HCT116 (cell line): ENCODE data around the gene DVL1. TPM values are rescaled to one million over a fixed set of nuclear protein-coding genes. Genes with fewer than 3 reads are reported as not detected.
A peak's percentile ranks its signal among the peaks of the same experiment; 100 is the strongest.

ENCODE experiments used
- ATAC-seq: fragments of 200-7000 bp; cut with Tn5 transposase; 2 replicates; pipeline ENCODE4 v1.9.1; 2020; ENCODE audit warnings: mild to moderate bottlenecking, moderate library complexity
- BruUV-seq: library from RNA; stranded (reverse); fragments of 400-500 nt; replicated peaks from 2 replicates; lab custom pipeline; 2021; lab: Mats Ljungman, UMichigan
- CTCF ChIA-PET: fragments of 300-600 bp; sonication (Branson Sonifier 250); formaldehyde crosslinking; loops from one replicate; lab custom pipeline; 2021; ENCODE audit warnings: antibody characterized with exemption; lab: Charles Lee
- POLR2A ChIA-PET: fragments of 300-600, 350-600 bp; sonication (Branson Sonifier 250); formaldehyde crosslinking; loops from one replicate; lab custom pipeline; 2021; ENCODE audit warnings: antibody characterized with exemption; lab: Charles Lee
- RAD21 ChIA-PET, 2 experiments: fragments of 300-600 bp; sonication (Branson Sonifier 250); formaldehyde crosslinking; loops; one replicate each; lab custom pipeline; 2023; ENCODE audit warnings: low total read pairs in 2 of 2; ENCODE audit not compliant: uncharacterized antibody in 2 of 2, unreplicated experiment in 2 of 2, low non-redundant PET in 1 of 2; lab: Charles Lee
- DNase-seq: peaks from one replicate; pipeline ENCODE4 v3.0.0-alpha.2; 2010; ENCODE audit warnings: low read depth, low spot score
- H2AFZ ChIP-seq: fragments of 200-600 bp; shearing (Covaris generic), sonication (generic); 2 replicates; pipeline ENCODE4 v1.6.1; 2017; ENCODE audit warnings: low read depth, mixed run types, mixed read lengths, antibody characterized with exemption, low read length; ENCODE audit not compliant: poor library complexity, severe bottlenecking
- H3K27ac ChIP-seq: 2 replicates; pipeline ENCODE4 v1.5.1; 2012; ENCODE audit warnings: low read depth, low read length
- H3K27me3 ChIP-seq: fragments of 200-600 bp; sonication (generic); 2 replicates; pipeline ENCODE4 v1.6.1; 2016; ENCODE audit warnings: mixed run types, low read length, mixed read lengths; ENCODE audit not compliant: insufficient read depth
- H3K36me3 ChIP-seq, 2 experiments: fragments of 200-500 bp in 1 of 2; fragments of 200-600 bp in 1 of 2; sonication (Bioruptor generic) in 1 of 2; sonication (generic) in 1 of 2; 2 replicates each; pipeline versions ENCODE4 v1.5.1 to v1.6.1; 2014 to 2016; ENCODE audit warnings: low read length in 2 of 2, inconsistent platforms in 1 of 2, mixed read lengths in 1 of 2, mixed run types in 1 of 2; ENCODE audit not compliant: insufficient read depth in 2 of 2, control insufficient read depth in 1 of 2
- H3K4me1 ChIP-seq, 2 experiments: fragments of 200-600 bp in 1 of 2; sonication (generic) in 1 of 2; 2 replicates each; pipeline versions ENCODE4 v1.5.1 to v1.6.1; 2012 to 2017; ENCODE audit warnings: low read length in 2 of 2, inconsistent platforms in 1 of 2, mild to moderate bottlenecking in 1 of 2, mixed read lengths in 1 of 2, mixed run types in 1 of 2, moderate library complexity in 1 of 2; ENCODE audit not compliant: insufficient read depth in 2 of 2, control insufficient read depth in 1 of 2
- H3K4me2 ChIP-seq: fragments of 200-600 bp; sonication (generic); 2 replicates; pipeline ENCODE4 v1.6.1; 2017; ENCODE audit warnings: mixed run types, low read length, mixed read lengths
- H3K4me3 ChIP-seq, 2 experiments: fragments of 200-600 bp in 1 of 2; sonication (generic) in 1 of 2; replicated peaks in 1 of 2; 2 replicates each; pipeline ENCODE4 v1.5.1; 2011 to 2016; ENCODE audit warnings: low read length in 2 of 2, control low read depth in 1 of 2, low read depth in 1 of 2, mild to moderate bottlenecking in 1 of 2, mixed read lengths in 1 of 2, mixed run types in 1 of 2
- H3K79me2 ChIP-seq: fragments of 200-600 bp; sonication (generic); 2 replicates; pipeline ENCODE4 v1.6.1; 2017; ENCODE audit warnings: mild to moderate bottlenecking, mixed run types, low read length, moderate library complexity, mixed read lengths; ENCODE audit not compliant: insufficient read depth
- H3K9ac ChIP-seq: fragments of 200-600 bp; sonication (generic); 2 replicates; pipeline ENCODE4 v1.6.1; 2016; ENCODE audit warnings: low read length, mixed read lengths
- H3K9me2 ChIP-seq: fragments of 200-600 bp; sonication (generic), shearing (Covaris generic); 2 replicates; pipeline ENCODE4 v1.6.1; 2017; ENCODE audit warnings: mixed run types, mild to moderate bottlenecking, moderate library complexity; ENCODE audit not compliant: insufficient read depth
- H3K9me3 ChIP-seq, 2 experiments: fragments of 200-500 bp in 1 of 2; fragments of 200-600 bp in 1 of 2; sonication (Bioruptor generic) in 1 of 2; sonication (generic) in 1 of 2; 2 replicates each; pipeline ENCODE4 v1.6.1; 2014 to 2017; ENCODE audit warnings: low read length in 2 of 2, mixed read lengths in 2 of 2, inconsistent platforms in 1 of 2, low read depth in 1 of 2, mild to moderate bottlenecking in 1 of 2, mixed run types in 1 of 2, moderate library complexity in 1 of 2; ENCODE audit not compliant: control insufficient read depth in 1 of 2, insufficient read depth in 1 of 2
- H4K20me1 ChIP-seq: fragments of 200-600 bp; sonication (generic), shearing (Covaris generic); 2 replicates; pipeline ENCODE4 v1.6.1; 2017; ENCODE audit warnings: mixed run types, mild to moderate bottlenecking, moderate library complexity; ENCODE audit not compliant: insufficient read depth
- CEBPB ChIP-seq: IDR thresholded peaks from 2 replicates; pipeline ENCODE4 v1.6.1; 2012; ENCODE audit warnings: low read depth
- CTCF ChIP-seq, 3 experiments: fragments of 200-600 bp in 1 of 3; sonication (generic) in 1 of 3; IDR thresholded peaks in 2 of 3; conservative IDR thresholded peaks in 1 of 3; 2 replicates each; pipeline ENCODE4 v1.5.1; 2012 to 2017; ENCODE audit warnings: low read depth in 2 of 3, low read length in 2 of 3, antibody characterized with exemption in 1 of 3, borderline replicate concordance in 1 of 3, control low read depth in 1 of 3, mild to moderate bottlenecking in 1 of 3, mixed read lengths in 1 of 3, mixed run types in 1 of 3, moderate library complexity in 1 of 3; ENCODE audit not compliant: insufficient read depth in 1 of 3
- ELF1 ChIP-seq: IDR thresholded peaks from 2 replicates; pipeline ENCODE4 v1.6.1; 2012; ENCODE audit warnings: low read depth, borderline replicate concordance
- EZH2 ChIP-seq: fragments of 200-600 bp; sonication (generic); IDR thresholded peaks from 2 replicates; pipeline ENCODE4 v1.6.1; 2017; ENCODE audit warnings: antibody characterized with exemption, mixed run types
- EZH2phosphoT487 ChIP-seq: fragments of 200-600 bp; IDR thresholded peaks from 2 replicates; pipeline ENCODE4 v1.6.1; 2018; ENCODE audit warnings: antibody characterized with exemption, borderline replicate concordance
- FOSL1 ChIP-seq: IDR thresholded peaks from 2 replicates; pipeline ENCODE4 v1.6.1; 2012; ENCODE audit warnings: low read depth
- JUND ChIP-seq: IDR thresholded peaks from 2 replicates; pipeline ENCODE4 v1.6.1; 2012
- MAX ChIP-seq: IDR thresholded peaks from 2 replicates; pipeline ENCODE4 v1.6.1; 2012
- POLR2A ChIP-seq: IDR thresholded peaks from 2 replicates; pipeline ENCODE4 v1.7.0; 2011; ENCODE audit warnings: borderline replicate concordance; ENCODE audit not compliant: insufficient read depth, insufficient read length; ENCODE audit errors: extremely low read depth
- RAD21 ChIP-seq: IDR thresholded peaks from 2 replicates; pipeline ENCODE4 v1.6.1; 2012; ENCODE audit warnings: low read depth, mild to moderate bottlenecking
- REST ChIP-seq: IDR thresholded peaks from 2 replicates; pipeline ENCODE4 v1.6.1; 2012; ENCODE audit warnings: low read depth
- SIN3A ChIP-seq: IDR thresholded peaks from 2 replicates; pipeline ENCODE4 v1.6.1; 2012; ENCODE audit warnings: low read depth
- YY1 ChIP-seq: IDR thresholded peaks from 2 replicates; pipeline ENCODE4 v1.6.1; 2011; ENCODE audit warnings: low read length, low read depth, moderate library complexity, mild to moderate bottlenecking; ENCODE audit not compliant: insufficient replicate concordance; ENCODE audit errors: extremely low read depth
- intact Hi-C: fragments of 100-400 bp; cut with micrococcal nuclease; formaldehyde crosslinking; loops from 2 replicates; pipeline ENCODE4 v1.10.0; 2022
- total RNA-seq: library from RNA; stranded (reverse); gene quantifications from one replicate; pipeline ENCODE4 v1.2.1, GENCODE V29; 2021; ENCODE audit not compliant: unreplicated experiment

DVL1 gene
- total RNA-seq, 1 experiment from 2014 or later, result 160 TPM

GRCh38 chr1:1374929-1375662 lies 25.9 kb upstream of the DVL1 start, which contains the start of gene AURKAIP1 (continued):
- peak; percentile 86 for TF ChIP-seq YY1
- TF ChIP-seq CEBPB, result no peak
- peak; percentile 59 for TF ChIP-seq POLR2A
- TF ChIP-seq ELF1, result peak; percentile 90; the same call in 1 of the 2 replicates
- TF ChIP-seq FOSL1, result no peak
- no peak for TF ChIP-seq RAD21
- TF ChIP-seq, all 23 proteins: peak for 15

GRCh38 chr1:1374589-1374928 lies 25.3 kb upstream of the DVL1 start:
- CTCF ChIA-PET, result interaction anchor here (0.8 to 1.8 kb wide), 6 partner anchors 26 to 130 kb away, joined by 3 to 9 read pairs (median 4); no protein-coding TSS in a partner anchor
- no TSS peak for BruUV-seq
- no peaks in the 10 kb centered on the region for H3K9me2 ChIP-seq

More at GRCh38 chr1:1374589-1374928, 25.3 kb upstream of the DVL1 start:
- TF ChIP-seq RAD21 (no peak), ELF1 (no peak), MAX (no peak), SIN3A (no peak), YY1 (no peak), REST (no peak), CTCF (IDR thresholded peaks at IDR 0.05 in 2 of 3, conservative IDR thresholded peaks at IDR 0.05 in 1 of 3; ENCODE audit: borderline replicate concordance in 1 of 3, insufficient read depth in 1 of 3, low read depth in 2 of 3, low read length in 2 of 3) (no peak), EZH2 (no peak), CEBPB (no peak), EZH2phosphoT487 (no peak), JUND (no peak), POLR2A (no peak)
- Histone ChIP-seq H4K20me1 (no peaks in the 10 kb centered on the region), H3K4me2 (peak overlapping the region; percentile 79), H3K9ac (peak overlapping the region; percentile 96), H3K27ac (peak overlapping the region; percentile 99), H3K36me3 (peaks cover 0 to 11% of the 10 kb centered on the region in 2 experiments; a peak in 1 of 4 replicates), H3K4me3 (peak overlapping the region; percentile 73 to 93), H3K27me3 (no peaks in the 10 kb centered on the region), H3K79me2 (peaks cover 29% of the 10 kb centered on the region), H3K4me1 (peaks cover 14 to 33% of the 10 kb centered on the region in 2 experiments), H2AFZ (no peak overlapping the region), H3K9me3 (no peaks in the 10 kb centered on the region)
- intact Hi-C loops, result loop anchor here (2.0 kb wide), 2 partner anchors 30 to 70 kb away; no protein-coding TSS in a partner anchor
- ATAC-seq (no peak), DNase-seq (no peak)
- POLR2A ChIA-PET, result interaction anchor here (0.6 to 2.1 kb wide), 4 partner anchors 24 to 470 kb away, joined by 3 to 6 read pairs (median 4); partner anchors contain the start of gene CCNL2
- RAD21 ChIA-PET, result interaction anchor here in 1 of 2 experiments (0.8 to 1.2 kb wide), 2 partner anchors 25 to 26 kb away, joined by 3 to 4 read pairs; partner anchors contain the start of gene CCNL2
